ENCODE measurements around the gene CD40.

Gene CD40

GRCh38 chr20:46139266-46139889 is 21.3 kb downstream of the CD40 start:
- Histone ChIP-seq H4K20me1 (ENCODE audit: insufficient read depth) (no peaks in the 10 kb centered on the region), H3K27ac (no peak overlapping the region), H3K36me3 (ENCODE audit: insufficient read depth) (no peaks in the 10 kb centered on the region), H3K4me3 (IDR thresholded peaks at IDR 0.05; ENCODE audit: insufficient read depth, low read depth, low read length) (no peak overlapping the region), H3K79me2 (ENCODE audit: insufficient read depth, low read depth) (no peaks in the 10 kb centered on the region), H3K9ac (no peak overlapping the region), H3K4me2 (no peak overlapping the region), H3K4me1 (ENCODE audit: low read depth, poor library complexity, severe bottlenecking) (no peaks in the 10 kb centered on the region), H2AFZ (ENCODE audit: low read depth) (no peak overlapping the region), H3K27me3 (ENCODE audit: insufficient read depth, low read depth) (peaks cover 67% of the 10 kb centered on the region; the same call in 1 of the 2 replicates)
- no peak for TF ChIP-seq CTCF (conservative IDR thresholded peaks at IDR 0.05; ENCODE audit: low read depth, low read length)

- H3K9ac ChIP-seq, result no peak overlapping the region
- no peaks in the 10 kb centered on the region for H4K20me1 ChIP-seq (ENCODE audit: insufficient read depth)
- H3K4me3 ChIP-seq (IDR thresholded peaks at IDR 0.05; ENCODE audit: insufficient read depth, low read depth, low read length), result no peak overlapping the region
- no peaks in the 10 kb centered on the region for H3K4me1 ChIP-seq (ENCODE audit: low read depth, poor library complexity, severe bottlenecking)
- H3K27me3 ChIP-seq (ENCODE audit: insufficient read depth, low read depth), result peaks cover 62% of the 10 kb centered on the region; the same call in 1 of the 2 replicates
- no peaks in the 10 kb centered on the region for H3K36me3 ChIP-seq (ENCODE audit: insufficient read depth)
- no peak overlapping the region for H3K4me2 ChIP-seq
- no peak overlapping the region for H3K27ac ChIP-seq
- H2AFZ ChIP-seq (ENCODE audit: low read depth), result no peak overlapping the region
- no peaks in the 10 kb centered on the region for H3K79me2 ChIP-seq (ENCODE audit: insufficient read depth, low read depth)
- TF ChIP-seq CTCF (conservative IDR thresholded peaks at IDR 0.05; ENCODE audit: low read depth, low read length), result no peak
These were observed 21.9 kb downstream of the CD40 start for GRCh38 chr20:46139908-46140482.

DNA sequence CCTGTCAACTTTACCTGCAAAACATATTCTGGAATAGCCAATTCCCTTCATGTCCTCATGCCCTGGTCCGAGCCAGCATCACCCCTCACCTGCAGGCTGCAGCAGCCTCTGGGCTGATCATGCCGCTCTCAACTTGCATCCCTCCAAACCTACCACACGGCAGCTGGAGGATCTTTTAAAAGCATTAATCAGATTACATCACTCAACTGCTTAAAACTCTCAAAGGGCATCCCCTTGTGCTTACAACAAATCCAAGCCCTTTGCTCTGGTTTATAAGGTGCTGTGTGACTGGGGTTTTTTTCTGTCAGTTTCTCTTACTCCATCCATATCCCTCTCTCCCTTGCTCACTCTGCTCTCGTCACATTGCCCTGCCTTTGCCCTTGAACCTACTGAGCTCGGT is 24.0 kb downstream of the CD40 start:
- H3K27me3 ChIP-seq (ENCODE audit: insufficient read depth, low read depth), result peaks cover 66% of the 10 kb centered on the region; the same call in 1 of the 2 replicates
- no peak overlapping the region for H3K4me3 ChIP-seq (IDR thresholded peaks at IDR 0.05; ENCODE audit: insufficient read depth, low read depth, low read length)
- no peak for TF ChIP-seq CTCF (conservative IDR thresholded peaks at IDR 0.05; ENCODE audit: low read depth, low read length)
- no peak overlapping the region for H2AFZ ChIP-seq (ENCODE audit: low read depth)
- H3K4me2 ChIP-seq, result no peak overlapping the region
- no peak overlapping the region for H3K27ac ChIP-seq
- no peaks in the 10 kb centered on the region for H3K36me3 ChIP-seq (ENCODE audit: insufficient read depth)
- no peaks in the 10 kb centered on the region for H3K4me1 ChIP-seq (ENCODE audit: low read depth, poor library complexity, severe bottlenecking)
- H4K20me1 ChIP-seq (ENCODE audit: insufficient read depth), result no peaks in the 10 kb centered on the region
- no peak overlapping the region for H3K9ac ChIP-seq
- no peaks in the 10 kb centered on the region for H3K79me2 ChIP-seq (ENCODE audit: insufficient read depth, low read depth)

- Histone ChIP-seq H3K27me3 (ENCODE audit: insufficient read depth, low read depth) (peaks cover 65% of the 10 kb centered on the region; the same call in 1 of the 2 replicates), H2AFZ (ENCODE audit: low read depth) (no peak overlapping the region), H3K4me1 (ENCODE audit: low read depth, poor library complexity, severe bottlenecking) (no peaks in the 10 kb centered on the region), H4K20me1 (ENCODE audit: insufficient read depth) (no peaks in the 10 kb centered on the region), H3K4me2 (no peak overlapping the region), H3K27ac (no peak overlapping the region), H3K9ac (no peak overlapping the region), H3K79me2 (ENCODE audit: insufficient read depth, low read depth) (no peaks in the 10 kb centered on the region), H3K4me3 (IDR thresholded peaks at IDR 0.05; ENCODE audit: insufficient read depth, low read depth, low read length) (no peak overlapping the region), H3K36me3 (ENCODE audit: insufficient read depth) (no peaks in the 10 kb centered on the region)
- TF ChIP-seq CTCF (conservative IDR thresholded peaks at IDR 0.05; ENCODE audit: low read depth, low read length), result no peak
These were observed 26.4 kb downstream of the CD40 start for GRCh38 chr20:46144432-46145025.

Measured in KMS-11 (cell line).